NCI-H2196 (cell line): ENCODE results near the gene RIPOR2.
A peak's percentile ranks its signal among the peaks of the same experiment; 100 is the strongest.

Experiments used
- DNase-seq: peaks from one replicate; lab custom pipeline; 2025; ENCODE audit not compliant: unreplicated experiment; lab: John Stamatoyannopoulos, UW

Gene RIPOR2

GRCh38 chr6:24854077-24854666 is 81.6 kb downstream of the RIPOR2 start:
- no peak for DNase-seq

GRCh38 chr6:24851086-24851485 is 84.7 kb downstream of the RIPOR2 start:
- no peak for DNase-seq

GRCh38 chr6:24849713-24850112 is 86.0 kb downstream of the RIPOR2 start:
- DNase-seq: no peak

GRCh38 chr6:24848461-24848860 is 87.3 kb downstream of the RIPOR2 start:
- no peak for DNase-seq

GRCh38 chr6:24847402-24847801 is 88.4 kb downstream of the RIPOR2 start:
- DNase-seq: no peak

- no peak for DNase-seq
These were observed 90.2 kb downstream of the RIPOR2 start for GRCh38 chr6:24845578-24845977.

GRCh38 chr6:24844903-24845302 is 90.9 kb downstream of the RIPOR2 start:
- DNase-seq: no peak

- no peak for DNase-seq
These were observed 91.7 kb downstream of the RIPOR2 start for GRCh38 chr6:24844061-24844460.

GRCh38 chr6:24840187-24840586 is 95.6 kb downstream of the RIPOR2 start:
- no peak for DNase-seq

GRCh38 chr6:24838994-24839393 is 96.8 kb downstream of the RIPOR2 start:
- DNase-seq: no peak

GRCh38 chr6:24838081-24838480 is 97.7 kb downstream of the RIPOR2 start:
- no peak for DNase-seq

GRCh38 chr6:24836109-24836508 is 99.7 kb downstream of the RIPOR2 start:
- peak; percentile 48 for DNase-seq

GRCh38 chr6:24833711-24834386 is 101.9 kb downstream of the RIPOR2 start:
- no peak for DNase-seq

GRCh38 chr6:24832794-24833193 is 103.0 kb downstream of the RIPOR2 start:
- DNase-seq: no peak

- DNase-seq: no peak
These were observed 103.7 kb downstream of the RIPOR2 start for GRCh38 chr6:24831771-24832716.

- DNase-seq: no peak
These were observed 106.1 kb downstream of the RIPOR2 start for GRCh38 chr6:24829657-24830056.

GRCh38 chr6:24827970-24828369 is 107.8 kb downstream of the RIPOR2 start:
- DNase-seq: no peak

GRCh38 chr6:24827162-24827561 is 108.6 kb downstream of the RIPOR2 start:
- DNase-seq: no peak

- DNase-seq: no peak
These were observed 110.6 kb downstream of the RIPOR2 start for GRCh38 chr6:24825130-24825630.

- no peak for DNase-seq
These were observed 111.4 kb downstream of the RIPOR2 start for GRCh38 chr6:24824142-24824938.

- DNase-seq: no peak
These were observed 112.6 kb downstream of the RIPOR2 start for GRCh38 chr6:24823185-24823584.
